HEK293T (cell line): ENCODE measurements around the gene CHD2.

ENCODE experiments used
- ARNT ChIP-seq: fragments of 450-650 bp; IDR thresholded peaks from 2 replicates; pipeline ENCODE4 v1.6.1; 2017; ENCODE audit warnings: mild to moderate bottlenecking
- FOXA1 ChIP-seq: fragments of 450-650 bp; IDR thresholded peaks from 2 replicates; pipeline ENCODE4 v1.6.1; 2016; ENCODE audit warnings: mild to moderate bottlenecking
- FOXK2 ChIP-seq: fragments of 450-650 bp; IDR thresholded peaks from 2 replicates; pipeline ENCODE4 v1.6.1; 2016; ENCODE audit warnings: mild to moderate bottlenecking
- FOXM1 ChIP-seq: fragments of 450-650 bp; IDR thresholded peaks from 2 replicates; pipeline ENCODE4 v1.6.1; 2017; ENCODE audit warnings: mild to moderate bottlenecking, borderline replicate concordance
- HDGF ChIP-seq: fragments of 450-650 bp; IDR thresholded peaks from 2 replicates; pipeline ENCODE4 v1.6.1; 2017; ENCODE audit warnings: antibody characterized with exemption, borderline replicate concordance
- L3MBTL2 ChIP-seq: fragments of 450-650 bp; conservative IDR thresholded peaks from 2 replicates; pipeline ENCODE4 v1.6.1; 2016; ENCODE audit warnings: mild to moderate bottlenecking
- SP1 ChIP-seq: fragments of 450-650 bp; IDR thresholded peaks from 2 replicates; pipeline ENCODE4 v1.6.1; 2017
- SUZ12 ChIP-seq: fragments of 450-650 bp; IDR thresholded peaks from 2 replicates; pipeline ENCODE4 v1.6.1; 2016; ENCODE audit warnings: mild to moderate bottlenecking
- TARDBP ChIP-seq: fragments of 450-650 bp; IDR thresholded peaks from 2 replicates; pipeline ENCODE4 v1.6.1; 2016
- ZNF384 ChIP-seq: fragments of 450-650 bp; IDR thresholded peaks from 2 replicates; pipeline ENCODE4 v1.6.1; 2016

DNA sequence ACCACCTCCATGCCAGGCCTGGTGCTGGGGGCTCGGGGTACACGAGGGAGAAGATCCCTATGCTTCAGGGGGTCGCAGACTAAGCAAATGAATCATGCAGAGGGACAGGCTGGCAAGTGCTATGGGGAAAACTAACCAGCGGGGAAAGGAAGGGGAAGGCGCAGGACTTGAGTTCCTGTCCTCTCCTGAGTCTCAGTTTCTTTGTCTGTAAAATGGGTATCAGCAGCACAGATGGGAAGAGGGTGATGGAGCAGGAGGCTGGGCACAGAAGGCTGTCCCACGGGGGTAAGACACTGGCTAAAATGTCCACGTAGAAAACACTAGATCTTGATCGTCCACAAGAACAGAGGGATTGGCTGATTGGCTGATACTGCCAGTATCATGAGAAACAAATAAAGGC lies 149.1 kb downstream of the CHD2 start:
- TF ChIP-seq SP1: no peak
- TF ChIP-seq FOXK2: no peak
- TF ChIP-seq SUZ12: no peak
- TF ChIP-seq HDGF: no peak
- TF ChIP-seq L3MBTL2: no peak
- TF ChIP-seq FOXA1: no peak
- no peak for TF ChIP-seq FOXM1
- TF ChIP-seq ARNT: no peak
- TF ChIP-seq TARDBP: no peak
- TF ChIP-seq ZNF384: no peak
